K562 (cell line): ENCODE data around the gene LSM4. TPM values are rescaled to one million over a fixed set of nuclear protein-coding genes. Genes with fewer than 3 reads are reported as not detected.
A peak's percentile ranks its signal among the peaks of the same experiment; 100 is the strongest.

Experiments
- CBX5 ChIP-seq: IDR thresholded peaks from 2 replicates; pipeline ENCODE4 v1.6.1; 2014; ENCODE audit warnings: low read depth, borderline replicate concordance
- CEBPB ChIP-seq: fragments of 450-650 bp; IDR thresholded peaks from 2 replicates; pipeline ENCODE4 v1.6.1; 2016; ENCODE audit warnings: missing genetic modification characterization, missing compliant biosample characterization
- COPS2 ChIP-seq: fragments of 450-650 bp; conservative IDR thresholded peaks from 2 replicates; pipeline ENCODE4 v1.6.1; 2016; ENCODE audit warnings: mild to moderate bottlenecking, moderate library complexity
- CREBBP ChIP-seq: IDR thresholded peaks from one replicate; pipeline ENCODE4 v1.6.1; 2012; ENCODE audit warnings: low read depth, mild to moderate bottlenecking, control low read depth, inconsistent platforms, low read length
- CXXC5 ChIP-seq: fragments of 250-450 bp; sonication (Bioruptor Pico); IDR thresholded peaks from 2 replicates; pipeline ENCODE4 v1.8.0; 2022; ENCODE audit warnings: inconsistent platforms, mild to moderate bottlenecking, moderate library complexity
- DNMT1 ChIP-seq: fragments of 450-650 bp; IDR thresholded peaks from 2 replicates; pipeline ENCODE4 v1.6.1; 2016; ENCODE audit warnings: antibody characterized with exemption, mild to moderate bottlenecking
- FOXK1 ChIP-seq: sonication (generic); formaldehyde crosslinking; IDR thresholded peaks from 2 replicates; pipeline ENCODE4 v1.8.0; 2022; ENCODE audit warnings: missing genetic modification reagents, mild to moderate bottlenecking, borderline replicate concordance
- GABPB1 ChIP-seq: sonication (generic); formaldehyde crosslinking; IDR thresholded peaks from 2 replicates; pipeline ENCODE4 v1.8.0; 2022; ENCODE audit warnings: mild to moderate bottlenecking, missing genetic modification reagents
- HMBOX1 ChIP-seq: sonication (generic); IDR thresholded peaks from 2 replicates; pipeline ENCODE4 v1.6.1; 2016
- HNRNPH1 ChIP-seq: fragments of 200-400 bp; formaldehyde crosslinking; optimal IDR thresholded peaks from 2 replicates; pipeline ENCODE3; 2017; ENCODE audit warnings: low read depth, mild to moderate bottlenecking, low read length, moderate library complexity
- JUND ChIP-seq, 2 experiments: IDR thresholded peaks; 2 replicates in 1 of 2; 3 replicates in 1 of 2; pipeline ENCODE4 v1.6.1; 2011; ENCODE audit warnings: borderline replicate concordance in 2 of 2, low read depth in 2 of 2, low read length in 2 of 2, improper control_type of control experiment in 1 of 2, missing biosample characterization in 1 of 2, missing genetic modification characterization in 1 of 2, missing genetic modification reagents in 1 of 2
- MAFF ChIP-seq: IDR thresholded peaks from 2 replicates; pipeline ENCODE4 v1.6.1; 2012; ENCODE audit warnings: low read length, improper control_type of control experiment
- MTF1 ChIP-seq: fragments of 250-450 bp; sonication (Bioruptor Pico); IDR thresholded peaks from 2 replicates; pipeline ENCODE4 v1.9.0; 2021; ENCODE audit warnings: moderate library complexity, mild to moderate bottlenecking, inconsistent platforms, borderline replicate concordance
- NBN ChIP-seq: fragments of 450-650 bp; IDR thresholded peaks from 2 replicates; pipeline ENCODE4 v1.6.1; 2016; ENCODE audit warnings: low read depth, mild to moderate bottlenecking
- NCOR1 ChIP-seq: fragments of 450-650 bp; IDR thresholded peaks from 2 replicates; pipeline ENCODE4 v1.6.1; 2016; ENCODE audit warnings: mild to moderate bottlenecking, moderate library complexity
- NUFIP1 ChIP-seq: fragments of 450-650 bp; IDR thresholded peaks from 2 replicates; pipeline ENCODE4 v1.6.1; 2018; ENCODE audit not compliant: partially characterized antibody
- RBM17 ChIP-seq: fragments of 200-400 bp; formaldehyde crosslinking; IDR thresholded peaks from 2 replicates; pipeline ENCODE4 v1.6.1; 2017; ENCODE audit warnings: low read depth, mild to moderate bottlenecking, low read length, borderline replicate concordance
- SMARCA4 ChIP-seq: fragments of 450-650 bp; IDR thresholded peaks from 2 replicates; pipeline ENCODE4 v1.6.1; 2016
- SNIP1 ChIP-seq: fragments of 450-650 bp; IDR thresholded peaks from 2 replicates; pipeline ENCODE4 v1.7.1; 2017; ENCODE audit warnings: low read depth, mild to moderate bottlenecking
- SNRNP70 ChIP-seq: fragments of 200-400 bp; formaldehyde crosslinking; optimal IDR thresholded peaks from 2 replicates; pipeline ENCODE3; 2017; ENCODE audit warnings: low read depth, low read length
- TFAP4 ChIP-seq: sonication (generic); formaldehyde crosslinking; IDR thresholded peaks from 2 replicates; pipeline ENCODE4 v1.8.0; 2022; ENCODE audit warnings: missing genetic modification reagents, mild to moderate bottlenecking, moderate library complexity, borderline replicate concordance
- ZC3H11A ChIP-seq: IDR thresholded peaks from 2 replicates; pipeline ENCODE4 v1.6.1; 2012; ENCODE audit warnings: low read depth, low read length, improper control_type of control experiment
- ZNF143 ChIP-seq: sonication (generic); formaldehyde crosslinking; IDR thresholded peaks from 2 replicates; pipeline ENCODE4 v1.9.0; 2022; ENCODE audit warnings: mild to moderate bottlenecking, missing genetic modification reagents
- ZNF766 ChIP-seq: fragments of 200-800 bp; sonication (Bioruptor generic); conservative IDR thresholded peaks from 2 replicates; pipeline ENCODE4 v1.6.1; 2016; ENCODE audit warnings: missing genetic modification characterization, missing compliant biosample characterization
- ZNF778 ChIP-seq: fragments of 450-650 bp; formaldehyde crosslinking; IDR thresholded peaks from 2 replicates; pipeline ENCODE4 v1.4.0; 2020; ENCODE audit warnings: mild to moderate bottlenecking, moderate library complexity
- polyA plus RNA-seq, 8 experiments: library from polyadenylated mRNA; depleted of rRNA in 4 of 8; stranded (reverse) in 5 of 8; unstranded in 3 of 8; fragments of >200 nt; fragmentation: Nextera tagmentation in 2 of 8; fragmentation: Illumina TruSeq in 1 of 8; extraction: Ambion mirVana in 2 of 8; extraction: Trizol in 1 of 8; gene quantifications; 2 replicates each; pipeline versions ENCODE4 v1.2.1 to v1.2.3, GENCODE V29; 2011 to 2014; ENCODE audit warnings: inconsistent platforms in 1 of 8, missing spikeins in 1 of 8
- total RNA-seq, 7 experiments: library from RNA; depleted of rRNA in 6 of 7; stranded (reverse); fragments of >200 nt in 6 of 7; fragmentation: Illumina TruSeq in 2 of 7; extraction: Trizol in 2 of 7; gene quantifications; 2 replicates each; pipeline versions ENCODE4 v1.2.1 to v1.2.3, GENCODE V29; 2011 to 2021; ENCODE audit warnings: low replicate concordance in 1 of 7
- TF ChIP-seq, protein P1 (sequence below): fragments of 450-650 bp; IDR thresholded peaks from 2 replicates; pipeline ENCODE4 v1.7.1; 2018; ENCODE audit warnings: mild to moderate bottlenecking, low read depth; ENCODE audit not compliant: partially characterized antibody

LSM4 gene
- total and polyA plus RNA-seq, 9 of the 15 experiments (the other 6 are each of a cell fraction or from before 2014, with no cell fraction given), result 11.9 to 763 (median 202) TPM

- TF ChIP-seq TFAP4 (CRISPR knock-in tag) (no peak), NCOR1 (no peak; the same call in 1 of the 2 replicates), ZNF778 (CRISPR knock-in tag) (no peak), HMBOX1 (no peak), GABPB1 (CRISPR knock-in tag) (0 out of 2 replicates have a peak, but pooled peaks have one; percentile 34), ZNF143 (CRISPR knock-in tag) (0 out of 2 replicates have a peak, but pooled peaks have one; percentile 46), CEBPB (no peak), NBN (no peak), SNIP1 (no peak), CXXC5 (no peak), ZC3H11A (no peak), SMARCA4 (no peak), CREBBP (no peak), HNRNPH1 (no peak), CBX5 (no peak), SNRNP70 (no peak), RBM17 (no peak), COPS2 (no peak), ZNF766 (no peak), MAFF (no peak), NUFIP1 (no peak), FOXK1 (CRISPR knock-in tag) (no peak), MTF1 (no peak), DNMT1 (no peak), JUND (IDR thresholded peaks at IDR 0.05; ENCODE audit: borderline replicate concordance, low read depth, low read length) (no peak), JUND (tag; IDR thresholded peaks at IDR 0.05; ENCODE audit: borderline replicate concordance, low read depth, low read length) (no peak)
- TF ChIP-seq, protein P1, sequence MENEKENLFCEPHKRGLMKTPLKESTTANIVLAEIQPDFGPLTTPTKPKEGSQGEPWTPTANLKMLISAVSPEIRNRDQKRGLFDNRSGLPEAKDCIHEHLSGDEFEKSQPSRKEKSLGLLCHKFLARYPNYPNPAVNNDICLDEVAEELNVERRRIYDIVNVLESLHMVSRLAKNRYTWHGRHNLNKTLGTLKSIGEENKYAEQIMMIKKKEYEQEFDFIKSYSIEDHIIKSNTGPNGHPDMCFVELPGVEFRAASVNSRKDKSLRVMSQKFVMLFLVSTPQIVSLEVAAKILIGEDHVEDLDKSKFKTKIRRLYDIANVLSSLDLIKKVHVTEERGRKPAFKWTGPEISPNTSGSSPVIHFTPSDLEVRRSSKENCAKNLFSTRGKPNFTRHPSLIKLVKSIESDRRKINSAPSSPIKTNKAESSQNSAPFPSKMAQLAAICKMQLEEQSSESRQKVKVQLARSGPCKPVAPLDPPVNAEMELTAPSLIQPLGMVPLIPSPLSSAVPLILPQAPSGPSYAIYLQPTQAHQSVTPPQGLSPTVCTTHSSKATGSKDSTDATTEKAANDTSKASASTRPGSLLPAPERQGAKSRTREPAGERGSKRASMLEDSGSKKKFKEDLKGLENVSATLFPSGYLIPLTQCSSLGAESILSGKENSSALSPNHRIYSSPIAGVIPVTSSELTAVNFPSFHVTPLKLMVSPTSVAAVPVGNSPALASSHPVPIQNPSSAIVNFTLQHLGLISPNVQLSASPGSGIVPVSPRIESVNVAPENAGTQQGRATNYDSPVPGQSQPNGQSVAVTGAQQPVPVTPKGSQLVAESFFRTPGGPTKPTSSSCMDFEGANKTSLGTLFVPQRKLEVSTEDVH, result no peak
Measured at GRCh38 chr19:18278521-18279265, 44.2 kb downstream of the LSM4 start (continued).
